Right ventricle myocardium inferior (tissue), 1 donor: ENCODE results near the gene KAT7. TPM values are rescaled to one million over a fixed set of nuclear protein-coding genes. Genes with fewer than 3 reads are reported as not detected.
"Not testable (repeated sequence)": the region's sequence is repeated elsewhere in the genome, so short reads cannot be mapped to it uniquely, and the experiment has no call there.

ENCODE experiments used
- ATAC-seq: fragments of 200-7000 bp; cut with Tn5 transposase; one replicate; pipeline ENCODE4 v1.9.1; 2020; ENCODE audit warnings: mild to moderate bottlenecking, moderate library complexity
- DNase-seq: peaks from one replicate; pipeline ENCODE4 v3.0.0; 2021; ENCODE audit errors: missing footprints
- intact Hi-C: fragments of 100-400 bp; cut with DNase I; formaldehyde crosslinking; loops from one replicate; pipeline ENCODE4 v1.11.0; 2022
- total RNA-seq: library from RNA; stranded (reverse); fragmentation: NEBNext Ultra II Directional; extraction: Animal tissue kit (Norgen Biotek cat#: 25700); gene quantifications from one replicate; pipeline ENCODE4 v1.2.1, GENCODE V29; 2021
- donor health status: DM: no; HTN: yes; CAD: no; lungs with severe emphysema.

The KAT7 gene
- total RNA-seq, 1 donor from 2014 or later: 45.4 TPM

DNA sequence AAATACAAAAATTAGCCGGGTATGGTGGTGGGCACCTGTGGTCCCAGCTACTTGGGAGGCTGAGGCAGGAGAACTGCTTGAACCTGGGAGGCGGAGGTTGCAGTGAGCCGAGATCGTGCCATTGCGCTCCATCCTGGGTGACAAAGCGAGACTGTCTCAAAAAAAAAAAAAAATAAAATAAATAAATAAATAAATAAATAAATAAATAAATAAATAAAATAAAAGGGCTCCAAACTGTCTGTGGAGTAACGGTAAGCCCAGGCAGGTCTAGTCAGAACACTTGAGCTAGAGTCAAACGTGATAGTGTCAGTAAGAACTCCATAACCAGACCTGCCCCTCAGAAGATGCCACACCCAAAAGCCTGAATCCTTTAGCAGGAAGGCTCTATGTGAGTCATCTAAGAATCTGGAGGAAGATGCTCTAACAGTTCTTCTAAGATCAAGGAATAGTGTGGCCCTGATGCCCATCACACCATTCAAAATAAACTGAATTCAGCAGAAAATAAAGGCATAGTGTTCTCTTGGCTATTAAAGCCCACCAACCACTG is 29.9 kb upstream of the KAT7 start:
- DNase-seq, intact Hi-C loops, ATAC-seq: not testable (repeated sequence)

DNA sequence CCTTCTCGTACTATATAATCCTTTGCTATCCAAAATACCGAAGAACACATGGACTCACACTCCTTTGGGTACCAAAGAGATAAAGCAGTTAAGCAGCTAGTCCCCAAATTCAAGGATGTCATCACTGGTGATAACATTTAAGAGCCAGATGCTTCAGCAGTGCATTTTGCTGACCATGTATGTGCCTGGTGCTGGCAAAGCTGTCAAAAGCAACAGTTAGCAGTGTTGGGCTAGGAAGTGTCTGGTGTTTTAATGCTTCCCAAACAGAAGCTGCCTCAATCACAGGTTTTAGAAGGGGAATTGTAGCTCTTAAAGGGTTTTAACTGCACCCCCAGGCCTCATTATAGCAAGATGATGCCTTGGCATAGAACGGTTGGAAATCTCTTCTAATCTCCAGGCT is 29.3 kb upstream of the KAT7 start:
- DNase-seq: no peak
- no peak for ATAC-seq
- intact Hi-C loops: no loop called here

DNA sequence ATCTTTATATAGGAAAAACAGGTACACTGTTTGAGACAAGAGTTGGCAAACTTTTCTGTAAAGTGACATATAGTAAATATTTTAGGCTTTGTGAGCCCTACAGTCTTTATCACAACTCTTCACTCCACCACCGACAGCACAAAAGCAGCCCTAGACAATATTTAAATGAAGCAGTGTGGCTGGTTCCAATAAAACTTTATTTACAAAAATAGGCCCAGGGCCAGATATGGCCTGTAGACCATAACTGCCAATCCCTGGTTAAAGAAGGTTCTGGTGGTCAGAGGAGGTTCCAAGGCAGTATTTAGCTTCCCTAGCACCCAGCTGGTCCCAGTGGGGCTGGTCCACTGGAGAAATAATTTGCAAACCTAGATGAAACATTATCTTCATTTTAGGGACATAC is 28.2 kb upstream of the KAT7 start:
- intact Hi-C loops: loop anchor here (5.0 kb wide), 2 partner anchors 33 to 53 kb away; partner anchors contain the start of gene SLC35B1
- ATAC-seq (no peak), DNase-seq (no peak)

DNA sequence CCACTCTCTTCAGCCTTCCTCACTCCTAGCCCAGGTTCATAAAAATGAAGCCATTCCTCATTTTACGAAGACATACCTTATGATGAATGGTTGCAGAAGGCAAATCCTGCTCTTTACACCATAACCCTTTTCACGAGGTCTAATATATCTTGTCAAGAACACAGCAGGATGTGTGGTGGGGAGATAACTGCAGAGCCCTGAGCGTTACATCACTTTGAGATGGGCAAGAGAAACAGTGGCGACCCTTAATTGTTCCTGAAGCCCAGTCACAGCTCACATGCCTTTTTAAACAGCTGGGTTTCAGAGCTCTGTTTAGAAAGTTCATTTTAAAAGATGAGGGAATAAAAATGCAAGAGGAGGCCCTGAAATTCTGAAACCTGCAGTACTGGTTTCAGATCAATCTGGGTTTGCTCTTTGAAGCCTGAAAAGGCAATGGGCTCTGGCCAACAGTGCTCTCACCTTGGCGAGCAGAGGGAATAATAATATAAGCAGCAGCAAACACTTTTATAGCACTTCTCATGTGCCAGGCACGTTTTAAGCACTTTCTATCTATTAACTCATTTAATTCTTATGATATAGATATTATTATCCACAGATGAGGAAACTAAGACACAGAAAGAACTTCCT is 27.4 kb upstream of the KAT7 start:
- intact Hi-C loops: loop anchor here (5.0 kb wide), 2 partner anchors 34 to 54 kb away; partner anchors contain the start of gene SLC35B1
- DNase-seq: no peak
- no peak for ATAC-seq

DNA sequence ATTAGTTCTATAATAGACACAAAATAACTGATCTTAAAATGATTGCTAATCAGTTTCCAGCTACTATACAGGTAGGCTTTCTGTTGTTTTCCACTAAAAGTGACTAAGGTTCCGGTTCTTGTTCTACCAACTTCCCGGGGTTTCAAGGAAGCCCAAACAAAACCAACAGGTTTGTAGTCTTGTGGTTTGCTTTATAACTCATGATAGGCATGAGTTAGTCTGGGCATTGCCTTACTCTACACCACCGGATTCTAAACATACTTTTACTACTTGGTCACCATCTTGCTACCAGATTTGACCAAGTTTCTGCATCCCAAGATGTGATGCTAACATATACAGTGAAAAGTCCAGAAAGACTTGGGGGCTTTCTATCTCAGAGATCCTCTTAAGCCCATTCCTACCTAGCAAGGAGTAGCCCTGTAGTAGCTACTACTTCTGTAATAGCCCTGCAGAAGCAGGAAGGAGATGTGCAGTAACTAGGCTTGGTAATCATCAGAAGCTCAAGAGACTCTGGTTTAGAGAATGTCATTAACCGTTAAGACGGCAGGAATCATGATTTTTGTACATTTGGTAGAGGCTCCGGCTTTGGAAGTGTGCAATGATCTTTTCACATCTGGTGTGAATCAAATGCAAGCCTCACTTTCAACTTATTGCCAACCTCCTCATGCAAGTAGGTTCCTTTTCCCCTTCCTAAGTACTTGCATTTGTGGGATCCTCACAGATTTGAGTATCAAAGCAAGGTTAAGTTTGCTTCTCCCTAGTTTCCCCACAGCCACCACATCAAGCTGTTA is 26.1 kb upstream of the KAT7 start:
- DNase-seq: no peak
- ATAC-seq: no peak
- intact Hi-C loops: loop anchor here (5.0 kb wide), 2 partner anchors 35 to 55 kb away; partner anchors contain the start of gene SLC35B1

DNA sequence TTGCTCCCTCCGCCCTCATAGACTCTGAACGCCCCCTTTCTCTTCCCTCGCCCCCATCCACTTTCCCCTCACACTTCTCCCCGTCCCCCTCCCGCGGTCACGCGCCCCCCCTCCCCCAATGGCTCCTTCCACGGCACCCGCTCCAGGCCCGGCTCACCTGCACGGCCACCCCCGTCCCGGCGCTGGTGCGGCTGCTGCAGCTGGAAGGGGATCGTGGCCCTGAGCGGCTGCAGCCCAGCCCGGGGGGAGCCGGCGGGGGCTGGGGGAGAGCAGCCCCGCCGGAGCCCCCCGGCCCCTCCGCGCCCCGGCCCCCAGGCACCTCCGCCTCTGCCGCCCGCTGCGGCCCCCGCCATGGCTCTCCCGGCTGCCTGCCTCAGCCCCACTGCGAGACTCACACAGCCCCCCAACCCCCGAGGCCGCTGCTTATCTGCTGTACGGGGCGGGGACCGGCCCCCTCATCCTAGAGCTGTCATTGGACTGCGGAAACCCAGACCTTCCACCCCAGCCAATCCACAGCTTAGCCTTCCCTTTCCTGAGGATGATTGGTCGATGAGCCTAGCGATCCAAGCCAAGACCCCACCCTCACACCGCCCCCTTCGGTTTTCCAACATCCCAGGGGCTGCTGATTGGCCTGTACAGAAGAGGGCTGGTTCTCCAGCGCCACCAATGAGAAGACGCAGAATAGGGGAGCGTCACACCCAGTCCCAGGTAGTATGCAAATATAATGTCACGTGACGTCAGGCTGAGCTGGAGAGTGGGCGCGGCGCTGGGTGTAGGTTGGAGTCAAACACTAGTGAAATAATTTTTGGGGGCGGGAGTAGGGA is 24.5 kb upstream of the KAT7 start, which contains the start of gene FAM117A:
FAM117A (minus strand) TSS at position 397 of the 824 bp plus-strand sequence; CDS start at position 353, 44 bp downstream.
- ATAC-seq (peak; percentile 98), DNase-seq (peak; percentile 95)
- intact Hi-C loops: loop anchor here (5.0 kb wide), 2 partner anchors 37 to 57 kb away; partner anchors contain the start of gene SLC35B1

DNA sequence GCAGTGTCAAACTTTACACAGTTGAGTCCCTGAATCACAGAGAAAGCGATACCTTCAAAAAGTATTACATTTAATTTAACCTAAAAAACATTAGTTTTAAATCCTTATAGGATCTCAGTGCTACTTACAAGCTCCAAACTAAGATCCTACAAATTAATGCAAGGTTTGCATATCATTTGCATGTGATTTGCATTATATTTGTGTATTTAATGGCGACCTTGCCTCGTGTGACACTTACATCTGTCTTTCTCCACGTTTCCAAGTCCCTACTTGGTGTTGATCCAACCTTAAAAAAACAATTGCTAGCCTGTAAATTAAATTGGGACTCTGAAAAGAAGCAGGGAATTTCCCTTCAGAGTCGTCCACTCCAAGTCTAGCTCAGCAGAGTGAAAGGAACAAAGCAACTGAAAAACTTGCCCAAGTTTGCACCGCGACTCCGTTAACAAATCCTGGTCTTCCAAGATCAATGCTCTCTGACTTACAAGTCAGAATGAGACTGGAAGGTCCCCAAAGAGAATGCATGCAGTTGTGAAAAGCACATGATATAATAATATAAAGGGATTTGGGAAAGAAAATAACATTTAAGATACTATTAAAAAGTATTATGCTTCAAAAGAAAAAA is 23.8 kb upstream of the KAT7 start:
- intact Hi-C loops: loop anchor here (5.0 kb wide), 2 partner anchors 37 to 57 kb away; partner anchors contain the start of gene SLC35B1
- DNase-seq (no peak), ATAC-seq (no peak)

DNA sequence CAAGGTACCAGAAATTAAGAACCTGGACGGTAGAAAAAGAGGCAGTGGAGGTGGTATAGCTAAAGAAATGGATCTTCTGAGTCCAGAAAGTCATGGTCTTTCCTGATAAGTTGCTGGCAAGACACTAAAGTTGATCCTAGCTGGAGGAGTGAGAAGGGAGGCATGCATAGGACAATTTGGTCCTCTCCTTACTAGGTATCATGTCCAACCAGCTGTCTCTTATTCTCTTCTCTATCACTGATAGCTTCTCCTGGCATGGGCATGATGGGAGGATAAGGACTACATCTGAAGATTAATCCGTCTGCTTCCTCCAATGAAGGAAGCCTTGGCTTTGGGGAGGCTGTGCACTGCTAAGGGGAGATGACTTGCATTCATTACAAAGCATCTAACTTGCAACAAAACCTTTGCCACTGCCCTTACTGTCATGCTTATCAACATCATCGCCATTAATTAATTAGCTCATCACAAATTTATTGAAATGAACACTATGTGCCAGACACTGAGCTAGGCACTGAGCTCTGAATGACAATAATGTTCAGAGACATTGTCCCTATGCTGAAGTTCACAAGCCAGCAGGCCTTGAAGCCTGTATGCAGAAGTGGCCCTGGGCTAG is 21.5 kb upstream of the KAT7 start:
- no peak for DNase-seq
- ATAC-seq: no peak
- intact Hi-C loops: no loop called here

DNA sequence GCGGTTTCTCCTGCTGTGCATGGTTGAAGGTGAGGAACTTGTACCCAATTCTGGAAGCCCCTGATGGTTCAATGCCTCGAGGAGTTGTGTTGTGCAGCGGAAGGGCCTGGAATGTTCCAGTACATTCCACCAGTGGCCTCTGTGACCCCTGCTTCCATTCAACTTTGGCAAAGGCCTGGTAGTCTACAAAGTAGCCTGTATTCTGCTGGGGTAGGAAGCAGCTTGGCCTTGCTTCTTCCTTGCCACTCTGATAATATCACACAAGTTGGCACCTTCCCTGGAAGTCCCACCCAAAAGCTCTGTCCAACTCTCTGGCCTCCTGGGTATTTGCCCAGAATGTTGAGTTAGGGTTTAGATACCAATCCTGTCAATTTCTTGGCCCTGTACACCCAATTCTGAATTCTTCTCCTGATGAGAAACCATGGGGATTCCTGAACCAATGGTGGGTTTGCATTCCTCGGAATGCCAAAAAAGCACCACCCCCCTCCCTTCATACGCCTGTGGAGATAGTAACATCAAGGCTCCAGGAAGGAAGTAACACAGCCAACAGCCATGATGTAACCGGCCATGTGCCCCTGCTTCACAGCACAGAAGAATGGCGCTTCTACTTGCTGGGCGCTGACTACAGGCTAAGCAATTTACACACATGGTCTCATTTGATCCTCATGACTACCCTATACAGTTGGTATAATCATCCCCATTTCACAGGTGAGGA is 12.8 kb upstream of the KAT7 start:
- DNase-seq: no peak
- intact Hi-C loops: no loop called here
- ATAC-seq: peak; percentile 41

DNA sequence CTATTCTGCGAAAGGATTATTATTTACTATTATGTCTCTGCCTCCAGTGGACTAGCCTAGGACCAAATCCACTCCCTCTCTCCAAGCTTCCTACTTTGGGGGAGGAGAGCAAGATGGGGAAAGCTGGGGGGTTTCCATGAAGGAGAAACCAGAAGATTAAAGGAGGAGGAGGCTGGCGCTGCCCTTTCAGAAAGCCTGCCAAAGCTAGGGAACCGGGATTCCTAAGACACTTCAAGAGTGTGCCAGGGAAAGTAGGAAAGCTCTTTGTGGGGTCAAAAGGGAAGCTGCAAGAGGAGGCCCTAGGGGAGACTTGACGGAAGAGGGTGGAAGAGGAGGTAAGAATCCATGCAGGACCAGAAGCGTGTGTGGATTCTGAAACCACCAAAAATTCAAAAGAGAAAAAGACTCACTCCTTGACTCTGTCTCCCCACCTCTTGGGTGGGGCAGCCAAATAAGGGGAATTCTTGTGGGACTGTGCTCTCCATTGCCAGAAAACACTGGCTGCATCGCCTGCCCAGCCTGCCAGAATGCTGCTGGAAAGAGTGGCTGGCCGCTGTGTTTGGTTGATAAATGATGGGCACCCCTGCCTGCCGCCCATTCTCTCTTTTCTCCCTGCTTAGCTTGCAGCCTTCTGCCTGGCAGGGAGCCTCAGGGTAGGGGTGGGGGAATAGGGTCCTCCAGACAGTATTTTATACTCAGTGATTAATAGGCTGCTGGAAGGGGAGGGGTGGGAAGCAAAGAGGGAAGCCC is 11.8 kb upstream of the KAT7 start:
- no peak for DNase-seq
- ATAC-seq: peak; percentile 52
- intact Hi-C loops: no loop called here

DNA sequence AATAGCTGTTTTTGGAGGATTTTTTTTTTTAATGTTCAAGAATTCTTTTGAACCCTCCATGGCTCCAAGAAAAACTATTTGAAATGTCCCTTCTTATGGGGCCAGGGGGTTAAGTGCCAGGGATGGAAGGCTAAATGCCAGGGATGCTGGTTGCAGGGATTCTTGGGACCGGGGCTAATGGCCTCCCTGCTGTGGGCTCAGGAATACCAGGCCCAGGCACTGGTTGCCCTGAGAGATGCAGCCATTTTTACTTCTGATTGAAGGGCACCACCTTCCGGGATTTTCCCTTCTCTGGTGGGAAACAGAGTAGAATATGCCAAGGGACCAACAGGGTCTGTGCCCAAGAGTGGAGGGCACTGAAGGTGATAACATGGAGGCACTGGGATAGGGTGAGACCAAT is 10.9 kb upstream of the KAT7 start:
- intact Hi-C loops: no loop called here
- ATAC-seq (no peak), DNase-seq (no peak)

DNA sequence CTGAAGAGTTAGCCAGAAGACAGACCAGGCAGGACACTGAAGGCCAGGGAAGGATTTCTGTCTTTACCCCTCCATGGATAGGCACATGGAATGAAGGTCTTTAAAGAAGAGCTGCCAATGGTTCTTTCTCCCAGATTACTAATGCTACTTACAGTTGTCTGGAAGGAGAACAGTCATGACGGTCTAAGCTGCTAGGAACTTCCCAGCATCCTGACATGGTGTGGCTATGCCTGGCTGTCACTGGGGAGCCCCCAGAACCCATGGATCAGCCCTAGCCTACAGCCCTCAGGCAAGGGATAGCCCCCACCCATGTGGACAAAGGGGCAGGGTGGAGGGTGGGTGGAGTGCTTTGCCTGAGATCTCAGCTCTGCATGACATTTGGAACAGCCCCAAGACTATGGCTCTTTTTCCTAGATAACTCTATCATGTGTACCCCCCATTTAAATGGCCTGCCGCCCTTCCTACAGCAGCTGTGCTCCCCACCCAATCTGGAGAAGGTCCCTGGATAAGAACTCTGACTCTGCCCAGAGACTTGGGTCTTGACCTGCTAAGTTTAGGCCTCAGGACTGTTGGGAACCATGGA is 9.2 kb upstream of the KAT7 start:
- no peak for ATAC-seq
- intact Hi-C loops: loop anchor here (2.0 kb wide), 1 partner anchor 70 kb away; no protein-coding TSS in a partner anchor

DNA sequence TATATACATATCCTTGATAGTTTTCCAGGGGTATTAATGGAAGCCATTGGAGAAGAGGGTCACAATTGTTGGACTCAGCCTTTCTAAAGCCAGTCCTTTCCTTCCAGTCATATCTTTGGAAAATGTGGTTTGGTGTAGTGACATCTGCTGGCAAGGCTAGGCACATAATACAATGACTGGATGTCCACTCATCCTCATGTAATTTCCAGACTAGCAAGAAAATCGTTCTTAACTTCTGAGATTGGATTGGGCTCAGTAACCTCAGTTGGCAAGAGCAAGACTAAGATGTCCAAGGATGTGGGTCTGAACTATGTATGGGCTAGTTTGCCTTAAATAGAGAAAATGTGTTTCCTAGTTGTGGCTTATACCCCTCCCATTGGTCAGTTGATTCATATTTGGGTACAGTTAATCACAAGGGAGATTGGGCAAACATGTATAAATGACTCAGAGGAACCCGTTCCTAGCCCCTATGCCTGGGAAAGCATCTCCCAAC is 8.7 kb upstream of the KAT7 start:
- intact Hi-C loops: loop anchor here (2.0 kb wide), 1 partner anchor 71 kb away; no protein-coding TSS in a partner anchor
- peak; percentile 45 for ATAC-seq
- no peak for DNase-seq

More for the DNA sequence above, 9.2 kb upstream of the KAT7 start:
- DNase-seq: no peak

DNA sequence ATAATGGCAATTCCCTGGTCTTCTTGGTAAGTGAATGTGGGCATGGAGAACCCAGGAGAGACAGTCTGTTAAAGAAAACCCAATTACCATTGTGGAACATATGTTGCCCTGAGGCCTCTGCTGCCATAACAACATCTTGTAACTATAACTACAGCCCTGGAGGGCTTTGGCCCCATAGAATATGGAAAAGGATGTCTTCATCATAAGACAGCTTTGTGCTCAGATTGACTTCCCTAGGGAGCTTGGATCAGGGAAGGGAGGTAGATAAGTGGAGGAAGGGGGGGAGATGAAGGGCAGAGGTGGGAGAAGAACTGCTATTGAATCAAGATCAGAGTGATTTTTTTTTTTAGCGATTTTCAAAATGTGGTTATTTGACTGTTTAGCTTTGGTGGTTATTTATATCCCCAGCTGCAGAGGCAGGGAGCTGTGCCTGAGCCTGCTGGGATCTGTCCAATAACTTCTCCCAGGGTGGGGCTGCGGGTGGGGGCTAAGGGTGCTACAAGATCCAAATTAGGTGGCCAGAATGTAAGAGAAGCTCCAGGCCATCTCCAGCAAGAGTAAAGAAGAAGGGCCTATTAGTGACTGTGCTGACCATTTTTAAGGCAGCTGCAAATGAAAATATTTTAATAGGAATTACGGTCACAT is 5.3 kb upstream of the KAT7 start:
- intact Hi-C loops: no loop called here
- peak; percentile 33 for ATAC-seq
- no peak for DNase-seq

DNA sequence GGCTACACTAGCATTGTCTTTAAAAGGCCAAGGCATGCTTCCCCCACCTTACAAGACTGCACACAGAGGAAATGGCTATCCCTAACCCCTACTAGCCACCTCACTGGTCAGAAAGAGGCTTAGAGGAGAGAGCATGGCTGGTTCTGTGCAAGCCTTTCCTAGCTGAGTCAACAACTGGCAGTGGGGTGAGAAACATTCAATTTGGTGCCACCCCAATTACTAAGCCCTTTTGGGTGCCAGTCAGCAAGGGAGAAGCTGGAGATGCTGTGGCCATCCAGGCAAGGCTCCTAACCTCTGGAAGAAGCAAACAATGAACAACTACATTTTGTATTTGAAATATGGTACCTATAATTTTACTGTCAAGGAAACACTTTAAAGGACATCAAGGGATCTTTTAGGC is 4.7 kb upstream of the KAT7 start:
- ATAC-seq: no peak
- no peak for DNase-seq
- intact Hi-C loops: no loop called here
